ENCODE measurements around the gene EXOSC7.

GRCh38 chr3:44966795-44967278 lies 9.2 kb upstream of the EXOSC7 start:
- TF ChIP-seq EZH2 (IDR thresholded peaks at IDR 0.05; ENCODE audit: insufficient read depth, poor library complexity, severe bottlenecking) = no peak
- TF ChIP-seq EZH2phosphoT487 (IDR thresholded peaks at IDR 0.05; ENCODE audit: insufficient read depth, low read depth) = no peak

Data from GM23248 (cell line).